IPS-11a (cell line): ENCODE results near the gene SGO2.
"Not testable (repeated sequence)": the region's sequence is repeated elsewhere in the genome, so short reads cannot be mapped to it uniquely, and the experiment has no call there.

Experiments used
- H3K4me3 ChIP-seq: one replicate; pipeline ENCODE4 v1.5.1; 2013; ENCODE audit warnings: low read depth, low read length, control low read depth

SGO2 gene

GRCh38 chr2:200619279-200619678 is 93.3 kb downstream of the SGO2 start:
- H3K4me3 ChIP-seq = no peak overlapping the region

GRCh38 chr2:200620606-200621390 is 94.8 kb downstream of the SGO2 start:
- no peak overlapping the region for H3K4me3 ChIP-seq

- no peak overlapping the region for H3K4me3 ChIP-seq
Measured at GRCh38 chr2:200622106-200622505, 96.1 kb downstream of the SGO2 start.

GRCh38 chr2:200624026-200624425 is 98.0 kb downstream of the SGO2 start:
- H3K4me3 ChIP-seq = no peak overlapping the region

GRCh38 chr2:200624658-200625057 is 98.7 kb downstream of the SGO2 start:
- no peak overlapping the region for H3K4me3 ChIP-seq

GRCh38 chr2:200625282-200625681 is 99.3 kb downstream of the SGO2 start:
- no peak overlapping the region for H3K4me3 ChIP-seq

- H3K4me3 ChIP-seq = no peak overlapping the region
Measured at GRCh38 chr2:200625958-200626363, 100.0 kb downstream of the SGO2 start.

- H3K4me3 ChIP-seq = no peak overlapping the region
Measured at GRCh38 chr2:200627110-200627770, 101.2 kb downstream of the SGO2 start.

- not testable (repeated sequence) for H3K4me3 ChIP-seq
Measured at GRCh38 chr2:200628461-200628860, 102.5 kb downstream of the SGO2 start.

- H3K4me3 ChIP-seq = no peak overlapping the region
Measured at GRCh38 chr2:200631287-200631686, 105.3 kb downstream of the SGO2 start.
